ENCODE data around the gene PRR5L.

PRR5L gene

DNA sequence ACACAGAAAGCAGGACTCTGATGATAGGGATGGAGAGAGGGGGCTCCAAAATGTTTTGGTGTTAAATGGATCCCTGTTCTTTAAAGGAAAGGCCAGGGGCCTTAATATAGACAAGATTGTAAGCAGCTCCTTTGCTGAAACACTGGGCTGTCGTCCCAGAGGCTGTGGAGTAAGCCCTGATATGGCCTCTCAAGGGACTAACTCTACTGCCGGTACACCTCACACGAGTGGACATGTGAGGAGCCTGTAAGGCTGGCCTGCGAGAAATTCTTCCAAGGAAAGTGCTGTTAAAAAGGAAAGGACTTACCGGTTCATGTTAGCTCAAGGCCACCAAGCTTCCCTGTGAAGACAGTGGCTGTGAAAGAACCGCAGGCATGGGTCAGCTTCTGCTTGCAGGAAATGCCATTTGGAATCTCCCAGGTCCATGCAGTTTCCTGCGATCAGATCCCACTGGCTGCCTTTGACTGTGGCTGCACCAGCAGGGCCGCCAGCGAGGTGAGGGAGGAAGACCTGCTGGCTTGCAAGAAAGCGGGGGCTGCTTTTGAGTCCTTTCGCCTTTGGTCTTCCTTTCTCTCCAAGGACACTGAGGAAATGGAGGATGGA is 106.6 kb downstream of the PRR5L start:
- H3K27ac ChIP-seq: no peak overlapping the region
- TF ChIP-seq ZFX (IDR thresholded peaks at IDR 0.05; ENCODE audit: borderline replicate concordance): no peak

DNA sequence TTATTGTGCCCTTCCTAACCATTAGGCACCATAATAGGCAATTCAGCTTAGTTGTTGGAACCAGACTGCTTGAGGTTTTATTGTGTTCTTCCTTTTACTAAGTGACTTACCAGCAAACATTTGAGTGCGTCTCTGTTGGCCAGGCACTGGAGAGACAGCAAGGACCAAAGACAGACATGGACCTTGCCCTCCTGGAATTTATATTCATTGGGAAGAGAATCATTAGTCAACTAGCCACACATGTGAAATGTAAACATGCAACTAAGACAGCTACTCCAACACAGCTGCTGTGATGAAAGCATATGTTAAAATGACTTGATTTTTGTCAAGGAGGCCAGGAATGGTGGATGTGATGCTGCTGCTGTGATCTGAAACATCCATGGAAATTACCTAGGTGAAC is 107.6 kb downstream of the PRR5L start:
- TF ChIP-seq ZFX (IDR thresholded peaks at IDR 0.05; ENCODE audit: borderline replicate concordance): no peak
- TF ChIP-seq, protein P1, sequence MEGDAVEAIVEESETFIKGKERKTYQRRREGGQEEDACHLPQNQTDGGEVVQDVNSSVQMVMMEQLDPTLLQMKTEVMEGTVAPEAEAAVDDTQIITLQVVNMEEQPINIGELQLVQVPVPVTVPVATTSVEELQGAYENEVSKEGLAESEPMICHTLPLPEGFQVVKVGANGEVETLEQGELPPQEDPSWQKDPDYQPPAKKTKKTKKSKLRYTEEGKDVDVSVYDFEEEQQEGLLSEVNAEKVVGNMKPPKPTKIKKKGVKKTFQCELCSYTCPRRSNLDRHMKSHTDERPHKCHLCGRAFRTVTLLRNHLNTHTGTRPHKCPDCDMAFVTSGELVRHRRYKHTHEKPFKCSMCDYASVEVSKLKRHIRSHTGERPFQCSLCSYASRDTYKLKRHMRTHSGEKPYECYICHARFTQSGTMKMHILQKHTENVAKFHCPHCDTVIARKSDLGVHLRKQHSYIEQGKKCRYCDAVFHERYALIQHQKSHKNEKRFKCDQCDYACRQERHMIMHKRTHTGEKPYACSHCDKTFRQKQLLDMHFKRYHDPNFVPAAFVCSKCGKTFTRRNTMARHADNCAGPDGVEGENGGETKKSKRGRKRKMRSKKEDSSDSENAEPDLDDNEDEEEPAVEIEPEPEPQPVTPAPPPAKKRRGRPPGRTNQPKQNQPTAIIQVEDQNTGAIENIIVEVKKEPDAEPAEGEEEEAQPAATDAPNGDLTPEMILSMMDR (IDR thresholded peaks at IDR 0.05): no peak
- no peak overlapping the region for H3K27ac ChIP-seq

DNA sequence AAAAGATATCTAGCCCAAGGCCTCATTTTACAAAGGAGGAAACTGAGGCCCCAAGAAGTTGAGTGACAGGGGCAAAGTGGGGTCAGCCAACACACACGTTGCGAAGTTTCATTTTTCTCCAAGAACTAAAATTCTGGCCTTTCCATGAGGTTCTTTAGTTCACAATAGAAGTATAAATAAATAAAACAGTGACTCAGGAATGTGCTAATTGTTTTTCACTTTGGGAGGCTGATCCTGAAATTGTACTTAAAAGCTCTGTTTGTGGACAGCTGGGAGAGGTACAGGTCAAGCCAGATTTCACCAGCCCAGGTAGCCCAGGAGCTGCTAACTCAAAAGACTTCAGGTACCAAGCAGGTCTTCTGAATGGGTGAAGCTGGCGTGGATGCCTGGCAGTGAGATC is 108.7 kb downstream of the PRR5L start:
- H3K27ac ChIP-seq: no peak overlapping the region
- TF ChIP-seq, protein P1 (IDR thresholded peaks at IDR 0.05): no peak
- no peak for TF ChIP-seq ZFX (IDR thresholded peaks at IDR 0.05; ENCODE audit: borderline replicate concordance)

DNA sequence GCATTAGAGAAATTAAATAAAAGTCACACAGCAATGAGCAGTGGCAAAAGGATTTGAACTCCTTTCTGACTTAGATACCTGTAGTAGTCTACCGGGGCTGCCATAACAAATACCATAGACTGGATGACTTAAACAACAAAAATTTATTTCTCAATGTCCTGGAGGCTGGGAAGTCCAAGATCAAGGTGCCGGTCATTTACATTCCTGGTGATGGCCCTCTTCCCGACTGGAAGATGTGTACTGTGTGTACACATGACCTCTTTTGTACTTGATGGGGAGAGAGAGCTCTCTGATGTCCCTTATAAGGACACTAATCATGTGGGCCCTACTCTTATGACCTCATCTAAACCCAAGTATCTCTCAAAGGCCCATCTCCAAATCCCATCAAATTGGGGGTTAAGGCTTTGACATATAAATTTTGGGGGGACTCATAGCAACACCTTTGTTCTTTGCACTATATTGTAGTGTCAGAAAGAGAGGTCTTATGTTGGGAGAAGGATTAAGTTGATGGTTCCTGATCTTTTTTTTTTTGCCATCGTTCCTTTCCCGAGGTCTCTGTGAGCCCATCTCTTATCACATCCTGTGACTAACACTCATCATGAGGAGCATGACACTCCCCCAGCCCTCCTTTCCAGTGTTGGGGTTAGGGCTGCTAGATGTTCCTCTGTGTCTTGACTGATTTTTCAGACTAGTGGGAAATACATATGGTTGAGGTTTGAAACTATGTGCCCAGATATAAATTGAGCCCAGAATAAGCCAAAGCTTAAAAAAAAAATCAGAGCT is 109.7 kb downstream of the PRR5L start:
- H3K27ac ChIP-seq: no peak overlapping the region
- TF ChIP-seq, protein P1 (IDR thresholded peaks at IDR 0.05): no peak
- TF ChIP-seq ZFX (IDR thresholded peaks at IDR 0.05; ENCODE audit: borderline replicate concordance): no peak

DNA sequence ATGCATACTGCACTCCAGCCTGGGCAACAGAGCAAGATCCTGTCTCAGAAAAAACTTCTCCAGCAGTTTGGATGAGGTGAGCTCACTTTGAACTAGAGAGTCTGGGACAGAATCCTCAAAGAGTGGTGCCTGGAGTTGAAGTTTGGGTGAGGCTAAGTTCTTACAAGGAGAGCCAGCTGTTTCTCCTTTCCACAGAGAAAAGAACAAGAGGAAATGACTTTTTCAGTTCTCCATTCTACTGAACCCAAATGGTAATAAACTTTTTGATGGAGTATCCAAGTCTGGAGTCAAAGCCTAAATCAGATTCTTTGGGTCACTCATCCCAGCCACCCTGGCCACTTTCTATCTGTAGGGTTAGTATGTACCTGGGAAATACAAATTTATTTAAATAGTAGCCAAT is 111.3 kb downstream of the PRR5L start:
- H3K27ac ChIP-seq: no peak overlapping the region
- TF ChIP-seq, protein P1 (IDR thresholded peaks at IDR 0.05): no peak
- TF ChIP-seq ZFX (IDR thresholded peaks at IDR 0.05; ENCODE audit: borderline replicate concordance): no peak

DNA sequence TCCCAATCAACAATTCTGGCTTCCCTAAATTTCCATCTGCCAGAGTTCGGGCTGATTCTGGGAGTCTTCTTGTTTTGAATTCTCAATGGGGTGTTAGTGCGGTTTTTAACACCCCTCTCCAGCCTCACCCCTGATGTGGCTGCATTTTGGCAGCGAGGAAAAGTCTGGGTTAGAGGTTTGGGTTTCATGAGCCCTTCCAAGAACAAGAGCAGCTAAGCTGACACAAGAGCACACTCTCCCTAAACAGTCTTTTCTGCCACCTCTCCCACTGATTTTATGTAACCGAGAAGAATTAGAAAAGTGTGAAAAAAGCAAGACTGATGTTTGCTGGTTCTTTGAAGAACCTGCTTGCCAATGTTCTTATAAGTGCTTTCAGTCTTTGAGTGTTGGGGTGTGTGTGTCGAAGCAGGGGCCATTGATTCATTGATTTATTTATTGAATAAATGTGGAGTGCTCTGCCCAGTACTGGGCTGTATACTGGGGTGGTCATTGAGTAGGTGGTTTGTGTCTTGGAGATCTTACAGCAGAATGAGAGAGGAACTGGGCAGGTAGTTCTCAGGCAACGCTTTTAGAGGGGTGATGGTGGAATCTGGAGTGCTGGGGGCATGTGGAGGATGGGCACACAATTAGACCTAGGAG is 112.5 kb downstream of the PRR5L start:
- no peak for TF ChIP-seq ZFX (IDR thresholded peaks at IDR 0.05; ENCODE audit: borderline replicate concordance)
- TF ChIP-seq, protein P1 (IDR thresholded peaks at IDR 0.05): no peak
- H3K27ac ChIP-seq: no peak overlapping the region

DNA sequence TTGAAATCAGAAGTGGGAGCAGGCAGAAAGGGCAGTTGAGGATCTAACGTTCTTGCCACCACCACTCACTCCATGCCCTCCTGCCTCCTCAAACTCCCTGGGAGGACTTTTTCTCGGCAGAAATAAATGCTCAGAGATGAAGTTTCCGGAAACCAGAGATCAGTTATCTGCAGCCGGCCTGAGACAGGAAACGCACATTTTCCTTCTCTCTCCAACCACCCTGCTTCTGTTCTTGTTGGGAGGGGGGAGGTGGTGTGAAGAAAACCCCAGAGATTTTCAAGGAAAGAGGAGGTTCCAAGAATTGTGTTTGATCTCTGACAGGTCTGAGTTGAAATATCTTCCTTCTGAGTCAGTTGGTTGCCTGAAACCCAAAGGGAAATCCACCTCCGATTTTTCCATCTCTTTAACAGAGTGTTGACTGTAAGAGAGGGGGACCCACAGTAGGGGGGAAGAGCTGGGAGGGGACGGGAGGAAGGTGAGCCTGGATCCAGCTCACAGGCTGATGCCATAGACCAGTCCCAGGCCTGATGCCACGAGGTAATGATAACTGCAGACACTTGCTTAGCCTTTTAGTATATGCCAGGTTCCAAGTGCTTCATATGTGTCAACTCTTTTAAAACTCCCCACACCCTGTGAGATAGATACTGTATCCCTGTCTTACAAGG is 113.2 kb downstream of the PRR5L start:
- H3K27ac ChIP-seq: no peak overlapping the region
- TF ChIP-seq, protein P1 (IDR thresholded peaks at IDR 0.05): no peak
- TF ChIP-seq ZFX (IDR thresholded peaks at IDR 0.05; ENCODE audit: borderline replicate concordance): no peak

Measured in 22Rv1 (cell line).